Fibroblast of lung (primary cell): ENCODE measurements around the gene GEMIN8. TPM values are rescaled to one million over a fixed set of nuclear protein-coding genes. Genes with fewer than 3 reads are reported as not detected.
A peak's percentile ranks its signal among the peaks of the same experiment; 100 is the strongest.

ENCODE experiments used
- DNase-seq, 2 donors: peaks; one replicate each; pipeline versions ENCODE4 v3.0.0 to v3.0.0-alpha.2; 2010; ENCODE audit warnings: low read depth in 2 of 2
- H2AFZ ChIP-seq: 2 replicates; pipeline ENCODE4 v1.5.1; 2012; ENCODE audit warnings: low read length, control low read depth, inconsistent platforms
- H3K27ac ChIP-seq: 2 replicates; pipeline ENCODE4 v1.5.1; 2011; ENCODE audit warnings: low read length, control low read depth; ENCODE audit not compliant: insufficient read depth
- H3K27me3 ChIP-seq: 2 replicates; pipeline ENCODE4 v1.5.1; 2011; ENCODE audit warnings: mild to moderate bottlenecking, low read length; ENCODE audit not compliant: control insufficient read depth, insufficient read depth
- H3K36me3 ChIP-seq: 2 replicates; pipeline ENCODE4 v1.5.1; 2011; ENCODE audit warnings: low read length; ENCODE audit not compliant: control insufficient read depth, insufficient read depth
- H3K4me1 ChIP-seq: 2 replicates; pipeline ENCODE4 v1.5.1; 2011; ENCODE audit warnings: low read length; ENCODE audit not compliant: control insufficient read depth, insufficient read depth; ENCODE audit errors: extremely low read depth
- H3K4me2 ChIP-seq: 2 replicates; pipeline ENCODE4 v1.5.1; 2011; ENCODE audit warnings: low read length, control low read depth; ENCODE audit not compliant: insufficient read depth; ENCODE audit errors: extremely low read depth
- H3K4me3 ChIP-seq, 4 experiments: fragments of 200-600 bp in 1 of 4; sonication (generic) in 1 of 4; replicated peaks in 1 of 4; 2 replicates each; pipeline ENCODE4 v1.5.1; 2011 to 2016; ENCODE audit warnings: low read length in 4 of 4, low read depth in 3 of 4, mild to moderate bottlenecking in 3 of 4, control low read depth in 2 of 4, inconsistent platforms in 1 of 4, mixed read lengths in 1 of 4; ENCODE audit not compliant: insufficient read depth in 1 of 4; ENCODE audit errors: control extremely low read depth in 1 of 4
- H3K79me2 ChIP-seq: 2 replicates; pipeline ENCODE4 v1.5.1; 2012; ENCODE audit warnings: mild to moderate bottlenecking, low read length, inconsistent platforms; ENCODE audit not compliant: control insufficient read depth, insufficient read depth
- H3K9ac ChIP-seq: 2 replicates; pipeline ENCODE4 v1.5.1; 2011; ENCODE audit warnings: mild to moderate bottlenecking, low read length, control low read depth; ENCODE audit not compliant: insufficient read depth
- H3K9me3 ChIP-seq: 2 replicates; pipeline ENCODE4 v1.5.1; 2012; ENCODE audit warnings: low read depth, low read length; ENCODE audit not compliant: control insufficient read depth, insufficient read depth
- H4K20me1 ChIP-seq: 2 replicates; pipeline ENCODE4 v1.5.1; 2011; ENCODE audit warnings: low read length; ENCODE audit not compliant: control insufficient read depth, insufficient read depth; ENCODE audit errors: extremely low read depth
- CTCF ChIP-seq, 2 donors: IDR thresholded peaks in 1 of 2; conservative IDR thresholded peaks in 1 of 2; 1 replicate in 1 of 2; 2 replicates in 1 of 2; pipeline ENCODE4 v1.5.1; 2011 to 2012; ENCODE audit warnings: low read length in 2 of 2, control low read depth in 1 of 2, inconsistent platforms in 1 of 2, low read depth in 1 of 2, mild to moderate bottlenecking in 1 of 2
- EZH2 ChIP-seq: IDR thresholded peaks from 2 replicates; pipeline ENCODE4 v1.5.1; 2012; ENCODE audit warnings: low read length, control low read depth, mild to moderate bottlenecking; ENCODE audit errors: missing control alignments
- polyA plus RNA-seq, 2 donors: library from polyadenylated mRNA; depleted of rRNA in 1 of 2; stranded (reverse) in 1 of 2; unstranded in 1 of 2; fragments of >200 nt; gene quantifications; 2 replicates each; pipeline ENCODE4 v1.2.1, GENCODE V29; 2011 to 2012; ENCODE audit warnings: missing spikeins in 1 of 2
- total RNA-seq: library from RNA; depleted of rRNA; stranded (reverse); fragments of >200 nt; gene quantifications from 2 replicates; pipeline ENCODE4 v1.2.1, GENCODE V29; 2014

GEMIN8 gene
- total and polyA plus RNA-seq, 2 donors (not counting 1 experiment from before 2014, with no cell fraction given), result 18.2 to 20.1 TPM

DNA sequence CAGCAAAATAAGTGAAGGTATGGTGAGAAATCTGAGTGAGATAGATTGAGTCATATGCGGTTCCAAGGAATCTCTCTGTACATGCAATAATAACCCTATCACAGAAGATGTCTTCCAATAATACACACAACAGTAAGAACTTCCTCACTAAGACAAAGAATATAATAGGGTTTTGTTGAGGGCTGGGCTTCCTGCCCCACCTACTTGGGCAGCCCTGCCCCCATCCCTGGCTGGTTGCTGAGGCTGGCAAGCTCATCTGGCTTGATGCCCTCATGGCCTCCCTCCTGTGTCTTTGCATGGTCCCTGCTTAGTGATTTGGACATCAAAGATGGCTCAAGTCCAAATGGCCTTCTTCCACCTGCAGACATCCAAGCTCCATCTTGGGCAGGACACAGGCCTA lies 2.7 kb downstream of the GEMIN8 start:
- H3K9ac ChIP-seq, result no peak overlapping the region
- no peaks in the 10 kb centered on the region for H3K9me3 ChIP-seq
- DNase-seq, result peak in 1 of 2 donors; percentile 60
- no peak overlapping the region for H2AFZ ChIP-seq
- no peak for TF ChIP-seq EZH2
- TF ChIP-seq CTCF (conservative IDR thresholded peaks at IDR 0.05 in 1 of 2, IDR thresholded peaks at IDR 0.05 in 1 of 2; ENCODE audit: low read depth in 1 of 2, low read length in 2 of 2), result no peak
- no peak overlapping the region for H3K4me3 ChIP-seq
- H3K27me3 ChIP-seq, result no peaks in the 10 kb centered on the region
- H3K27ac ChIP-seq, result no peak overlapping the region
- H3K36me3 ChIP-seq, result no peaks in the 10 kb centered on the region
- H3K79me2 ChIP-seq, result no peaks in the 10 kb centered on the region
- H3K4me1 ChIP-seq, result peaks cover 9% of the 10 kb centered on the region
- no peaks in the 10 kb centered on the region for H4K20me1 ChIP-seq
- peak overlapping the region; percentile 46 for H3K4me2 ChIP-seq

DNA sequence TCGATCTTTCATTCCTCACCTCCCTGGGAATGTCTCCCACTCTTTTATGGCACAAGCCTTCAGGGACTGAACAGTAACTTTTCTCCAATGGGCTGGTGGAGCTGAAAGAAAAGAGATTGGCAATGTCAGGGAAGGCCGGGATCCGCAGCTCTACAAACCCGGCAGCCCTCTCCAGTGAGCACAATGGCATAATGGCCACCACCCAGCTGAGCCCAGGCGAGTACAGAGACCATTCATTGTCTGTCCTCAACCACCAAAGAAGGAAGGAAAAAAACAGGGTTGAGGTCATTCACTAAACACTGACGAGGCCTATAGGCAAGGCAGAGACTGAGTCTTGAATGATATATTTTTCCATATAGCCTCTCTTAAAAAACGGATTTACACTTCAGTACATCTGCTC lies 3.6 kb downstream of the GEMIN8 start:
- Histone ChIP-seq H3K79me2 (no peaks in the 10 kb centered on the region), H4K20me1 (no peaks in the 10 kb centered on the region), H3K27ac (no peak overlapping the region), H3K9me3 (no peaks in the 10 kb centered on the region), H3K4me1 (peaks cover 9% of the 10 kb centered on the region), H3K4me2 (no peak overlapping the region), H2AFZ (no peak overlapping the region), H3K9ac (no peak overlapping the region), H3K36me3 (no peaks in the 10 kb centered on the region), H3K4me3 (no peak overlapping the region), H3K27me3 (no peaks in the 10 kb centered on the region)
- DNase-seq, result no peak
- no peak for TF ChIP-seq CTCF (conservative IDR thresholded peaks at IDR 0.05 in 1 of 2, IDR thresholded peaks at IDR 0.05 in 1 of 2; ENCODE audit: low read depth in 1 of 2, low read length in 2 of 2)
- TF ChIP-seq EZH2, result no peak

- Histone ChIP-seq H3K36me3 (no peaks in the 10 kb centered on the region), H3K27me3 (no peaks in the 10 kb centered on the region), H3K4me1 (peaks cover under 1% of the 10 kb centered on the region), H3K4me3 (no peak overlapping the region), H3K9ac (no peak overlapping the region), H3K9me3 (no peaks in the 10 kb centered on the region), H3K4me2 (no peak overlapping the region), H3K27ac (no peak overlapping the region), H4K20me1 (no peaks in the 10 kb centered on the region), H3K79me2 (no peaks in the 10 kb centered on the region), H2AFZ (no peak overlapping the region)
- TF ChIP-seq CTCF (conservative IDR thresholded peaks at IDR 0.05 in 1 of 2, IDR thresholded peaks at IDR 0.05 in 1 of 2; ENCODE audit: low read depth in 1 of 2, low read length in 2 of 2) (no peak), EZH2 (no peak)
- DNase-seq, result no peak
Observed at GRCh38 chrX:14022019-14022418, 7.7 kb downstream of the GEMIN8 start.
